Activated CD8-positive, alpha-beta T cell treated with anti-CD3 and anti-CD28 coated beads for 36 hours (primary cell): ENCODE measurements around the gene PAF1. TPM values are rescaled to one million over a fixed set of nuclear protein-coding genes. Genes with fewer than 3 reads are reported as not detected.

Experiments
- ATAC-seq: fragments of 200-7000 bp; cut with Tn5 transposase; one replicate; pipeline ENCODE4 v1.10.0; 2021; ENCODE audit warnings: mild to moderate bottlenecking, moderate library complexity
- CTCF ChIA-PET: fragments of 350-600 bp; sonication (Branson Sonifier 250); formaldehyde crosslinking; loops from one replicate; lab custom pipeline; 2021; ENCODE audit warnings: antibody characterized with exemption; lab: Charles Lee
- POLR2A ChIA-PET: fragments of 350-600 bp; sonication (Branson Sonifier 250); formaldehyde crosslinking; loops from one replicate; lab custom pipeline; 2021; ENCODE audit warnings: antibody characterized with exemption; lab: Charles Lee
- DNase-seq: peaks from one replicate; pipeline ENCODE4 v3.0.0-alpha.2; 2020
- H3K27ac Mint-ChIP-seq: one replicate; pipeline ENCODE4 v1.8.0; 2021; ENCODE audit warnings: mild to moderate bottlenecking, mixed read lengths
- H3K27me3 Mint-ChIP-seq: one replicate; pipeline ENCODE4 v1.8.0; 2021; ENCODE audit warnings: mixed read lengths
- H3K36me3 Mint-ChIP-seq: one replicate; pipeline ENCODE4 v1.8.0; 2021; ENCODE audit warnings: low read depth, mixed read lengths
- H3K4me1 Mint-ChIP-seq: one replicate; pipeline ENCODE4 v1.8.0; 2021; ENCODE audit warnings: low read depth, mixed read lengths
- H3K4me3 Mint-ChIP-seq: one replicate; pipeline ENCODE4 v1.8.0; 2021; ENCODE audit warnings: mild to moderate bottlenecking, moderate library complexity, mixed read lengths
- H3K9me3 Mint-ChIP-seq: one replicate; pipeline ENCODE4 v1.8.0; 2021; ENCODE audit warnings: mixed read lengths
- intact Hi-C: fragments of 100-400 bp; cut with micrococcal nuclease; formaldehyde crosslinking; loops from one replicate; pipeline ENCODE4 v1.10.0; 2022
- total RNA-seq, 2 experiments: library from RNA; stranded (reverse); gene quantifications; one replicate each; pipeline ENCODE4 v1.2.3, GENCODE V29; 2021
- TF ChIP-seq, protein P1 (sequence below): fragments of 200-600 bp; IDR thresholded peaks from one replicate; pipeline ENCODE4 v1.8.0; 2022; ENCODE audit warnings: antibody characterized with exemption, mild to moderate bottlenecking

Gene PAF1
- 10 to 100 TPM; 35.5 to 36.5 TPM for total RNA-seq

DNA sequence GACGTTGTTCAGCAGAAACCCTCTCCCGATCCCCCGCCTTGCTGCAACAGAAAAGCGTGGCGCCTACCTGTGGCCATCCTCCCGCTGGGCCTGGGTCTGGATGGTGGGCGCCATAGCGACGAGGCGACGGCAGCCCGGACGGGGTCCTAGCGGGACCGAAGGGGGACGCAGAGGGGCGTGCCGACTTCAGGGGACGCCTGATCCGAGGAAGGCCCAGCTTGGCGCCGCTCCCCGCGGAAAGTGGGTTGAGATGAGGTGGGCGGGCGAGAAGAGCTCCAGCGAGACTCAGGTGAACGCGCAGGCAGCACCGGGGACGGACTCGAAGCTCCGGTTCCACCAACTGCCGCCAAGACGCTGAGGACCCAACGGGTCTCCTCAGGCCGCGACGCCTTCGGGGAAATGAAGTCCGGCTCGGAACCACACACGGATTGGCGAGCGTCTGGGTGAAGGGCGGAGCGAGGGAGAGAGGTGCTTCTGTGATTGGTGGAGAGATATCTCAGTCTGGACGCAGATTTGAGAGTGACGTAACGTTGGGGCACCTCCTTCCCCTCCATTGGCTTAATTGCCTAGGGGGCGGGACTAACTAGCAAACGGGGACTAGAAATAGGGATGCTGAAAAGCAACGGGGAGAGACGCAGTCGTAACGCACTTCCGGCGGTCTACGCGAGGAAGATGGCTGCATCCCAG lies at the start of gene PAF1, which contains the start of gene MED29:
TSS of gene PAF1 (minus strand) at position 356 of the 687 bp plus-strand sequence. CDS start at position 114, 242 bp downstream.
TSS of gene MED29 (plus strand) at position 628 of the 687 bp plus-strand sequence. CDS start at position 673, 45 bp downstream.
- H3K27ac Mint-ChIP-seq: peak within 1 kb of the TSS; percentile 99
- H3K9me3 Mint-ChIP-seq: no peaks in the 10 kb centered on the region
- H3K27me3 Mint-ChIP-seq: no peaks in the 10 kb centered on the region
- TF ChIP-seq, protein P1, sequence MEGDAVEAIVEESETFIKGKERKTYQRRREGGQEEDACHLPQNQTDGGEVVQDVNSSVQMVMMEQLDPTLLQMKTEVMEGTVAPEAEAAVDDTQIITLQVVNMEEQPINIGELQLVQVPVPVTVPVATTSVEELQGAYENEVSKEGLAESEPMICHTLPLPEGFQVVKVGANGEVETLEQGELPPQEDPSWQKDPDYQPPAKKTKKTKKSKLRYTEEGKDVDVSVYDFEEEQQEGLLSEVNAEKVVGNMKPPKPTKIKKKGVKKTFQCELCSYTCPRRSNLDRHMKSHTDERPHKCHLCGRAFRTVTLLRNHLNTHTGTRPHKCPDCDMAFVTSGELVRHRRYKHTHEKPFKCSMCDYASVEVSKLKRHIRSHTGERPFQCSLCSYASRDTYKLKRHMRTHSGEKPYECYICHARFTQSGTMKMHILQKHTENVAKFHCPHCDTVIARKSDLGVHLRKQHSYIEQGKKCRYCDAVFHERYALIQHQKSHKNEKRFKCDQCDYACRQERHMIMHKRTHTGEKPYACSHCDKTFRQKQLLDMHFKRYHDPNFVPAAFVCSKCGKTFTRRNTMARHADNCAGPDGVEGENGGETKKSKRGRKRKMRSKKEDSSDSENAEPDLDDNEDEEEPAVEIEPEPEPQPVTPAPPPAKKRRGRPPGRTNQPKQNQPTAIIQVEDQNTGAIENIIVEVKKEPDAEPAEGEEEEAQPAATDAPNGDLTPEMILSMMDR: no peak
- ChIA-PET POLR2A (interaction anchor here (0.9 to 3.9 kb wide), 19 partner anchors 9 to 148 kb away, joined by 3 to 27 read pairs (median 5); partner anchors contain the start of genes GMFG, PLEKHG2, RPS16 and ZFP36), CTCF (interaction anchor here (1.0 to 2.1 kb wide), 12 partner anchors 10 to 142 kb away, joined by 3 to 17 read pairs (median 4); partner anchors contain the start of genes EID2B, GMFG, PLEKHG2 and SAMD4B)
- DNase-seq (peak; percentile 98), ATAC-seq (peak; percentile 94)
- intact Hi-C loops: loop anchor here (2.0 kb wide), 1 partner anchor 40 kb away; no protein-coding TSS in a partner anchor
- H3K36me3 Mint-ChIP-seq: peaks cover 47% of the 10 kb centered on the region
- peaks cover 37% of the 10 kb centered on the region for H3K4me1 Mint-ChIP-seq
- peak within 1 kb of the TSS; percentile 97 for H3K4me3 Mint-ChIP-seq

DNA sequence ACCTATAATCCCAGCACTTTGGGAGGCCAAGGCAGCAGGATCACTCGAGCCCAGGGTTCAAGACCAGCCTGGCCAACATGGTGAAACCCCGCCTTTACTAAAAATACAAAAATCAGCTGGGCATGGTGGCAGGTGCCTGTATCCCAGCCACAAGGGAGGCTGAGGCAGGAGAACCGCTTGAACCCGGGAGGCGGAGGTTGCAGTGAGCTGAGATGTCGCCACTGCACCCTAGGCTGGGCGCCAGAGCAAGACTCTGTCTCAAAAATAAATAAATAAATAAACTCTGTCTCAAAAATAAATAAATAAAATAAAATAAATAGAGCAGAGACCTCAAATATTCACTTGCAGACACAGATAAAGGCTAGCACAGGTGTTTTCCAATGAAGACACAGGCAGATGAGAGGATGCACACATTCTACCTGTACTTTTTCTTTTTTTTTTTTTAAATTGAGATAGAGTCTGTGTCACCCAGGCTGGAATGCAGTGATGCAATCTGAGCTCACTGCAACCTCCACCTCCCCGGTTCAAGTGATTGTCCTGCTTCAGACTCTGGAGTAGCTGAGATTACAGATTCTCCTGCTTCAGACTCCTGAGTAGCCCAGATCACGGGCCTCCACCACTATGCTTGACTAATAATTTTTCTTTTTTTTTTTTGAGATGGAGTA lies 47.5 kb upstream of the PAF1 start:
- H3K27me3 Mint-ChIP-seq: no peaks in the 10 kb centered on the region
- H3K9me3 Mint-ChIP-seq: no peaks in the 10 kb centered on the region
- ATAC-seq (no peak), DNase-seq (no peak)
- POLR2A ChIA-PET: interaction anchor here (1.6 kb wide), 1 partner anchor 8 kb away, joined by 4 read pairs; no protein-coding TSS in a partner anchor
- no peak overlapping the region for H3K27ac Mint-ChIP-seq
- H3K4me3 Mint-ChIP-seq: no peak overlapping the region
- intact Hi-C loops: no loop called here
- H3K4me1 Mint-ChIP-seq: peaks cover 31% of the 10 kb centered on the region
- peaks cover 27% of the 10 kb centered on the region for H3K36me3 Mint-ChIP-seq
- CTCF ChIA-PET: interaction anchor here (0.9 to 4.1 kb wide), 4 partner anchors 26 to 101 kb away, joined by 4 to 16 read pairs (median 6); partner anchors contain the start of genes EID2B and PLEKHG2
- TF ChIP-seq, protein P1: no peak

GRCh38 chr19:39436350-39436716 lies 45.4 kb upstream of the PAF1 start:
- intact Hi-C loops: loop anchor here (1.0 kb wide), 1 partner anchor 9 kb away; the partner anchor contains the start of gene SUPT5H
- Mint-ChIP-seq H3K4me1 (peaks cover 42% of the 10 kb centered on the region), H3K4me3 (peak overlapping the region; percentile 100), H3K27ac (peak overlapping the region; percentile 99), H3K27me3 (no peaks in the 10 kb centered on the region), H3K9me3 (no peaks in the 10 kb centered on the region), H3K36me3 (peaks cover 37% of the 10 kb centered on the region)
- ATAC-seq: no peak
- DNase-seq: no peak
- POLR2A ChIA-PET: interaction anchor here (0.5 to 5.9 kb wide), 41 partner anchors 9 to 317 kb away, joined by 3 to 137 read pairs (median 5); partner anchors contain the start of genes EID2, EID2B, GMFG and MED29
- CTCF ChIA-PET: interaction anchor here (0.6 to 1.6 kb wide), 14 partner anchors 9 to 236 kb away, joined by 3 to 15 read pairs (median 4); partner anchors contain the start of genes EID2B, PLEKHG2 and SUPT5H
- TF ChIP-seq, protein P1: no peak

- CTCF ChIA-PET: interaction anchor here (0.6 to 1.6 kb wide), 15 partner anchors 9 to 237 kb away, joined by 3 to 15 read pairs (median 4); partner anchors contain the start of genes EID2B, PLEKHG2 and SUPT5H
Observed at GRCh38 chr19:39435499-39436349, 44.8 kb upstream of the PAF1 start, which contains the start of gene RPS16. RPS16 (minus strand) TSS chr19:39435949; CDS start chr19:39435895, 54 bp downstream.

More at GRCh38 chr19:39435499-39436349, 44.8 kb upstream of the PAF1 start, which contains the start of gene RPS16:
- peak within 1 kb of the TSS; percentile 100 for H3K4me3 Mint-ChIP-seq
- TF ChIP-seq, protein P1: no peak
- POLR2A ChIA-PET: interaction anchor here (0.5 to 5.9 kb wide), 45 partner anchors 9 to 409 kb away, joined by 3 to 137 read pairs (median 4); partner anchors contain the start of genes EID2, EID2B, GMFG and MED29
- peaks cover 49% of the 10 kb centered on the region for H3K4me1 Mint-ChIP-seq
- peaks cover 37% of the 10 kb centered on the region for H3K36me3 Mint-ChIP-seq
- no peaks in the 10 kb centered on the region for H3K9me3 Mint-ChIP-seq
- intact Hi-C loops: loop anchor here (1.0 kb wide), 1 partner anchor 10 kb away; the partner anchor contains the start of gene SUPT5H
- H3K27me3 Mint-ChIP-seq: no peaks in the 10 kb centered on the region
- DNase-seq (peak; percentile 99), ATAC-seq (peak; percentile 92)
- peak within 1 kb of the TSS; percentile 99 for H3K27ac Mint-ChIP-seq
